Measurements from ENCODE around the gene EPN1. TPM values are rescaled to one million over a fixed set of nuclear protein-coding genes. Genes with fewer than 3 reads are reported as not detected.

The EPN1 gene
- total and polyA plus RNA-seq, 4 donors, result 18.6 to 117 (median 77.8) TPM

- no peak overlapping the region for H3K9ac ChIP-seq (ENCODE audit: low read depth in 1 of 2, low read length in 2 of 2)
- no peaks in the 10 kb centered on the region for H3K27me3 ChIP-seq (ENCODE audit: control insufficient read depth in 4 of 4, insufficient read depth in 4 of 4, low read length in 3 of 4)
- no peak for TF ChIP-seq YY1 (IDR thresholded peaks at IDR 0.05)
- no peak for TF ChIP-seq FOXA2 (IDR thresholded peaks at IDR 0.05)
- TF ChIP-seq REST (IDR thresholded peaks at IDR 0.05), result no peak
- no peak for TF ChIP-seq TAF1 (conservative IDR thresholded peaks at IDR 0.05)
- no peak for TF ChIP-seq NR2F2 (IDR thresholded peaks at IDR 0.05)
- TF ChIP-seq MAX (IDR thresholded peaks at IDR 0.05), result no peak
- no peak for TF ChIP-seq GABPA (IDR thresholded peaks at IDR 0.05 in 1 of 2, conservative IDR thresholded peaks at IDR 0.05 in 1 of 2)
- TF ChIP-seq RXRA (IDR thresholded peaks at IDR 0.05), result no peak
- no peak for TF ChIP-seq ZBTB33 (IDR thresholded peaks at IDR 0.05)
- no peak for TF ChIP-seq EGR1 (IDR thresholded peaks at IDR 0.05; ENCODE audit: low read depth in 2 of 2)
- no peak for TF ChIP-seq HNF4G (IDR thresholded peaks at IDR 0.05)
- TF ChIP-seq SP1 (IDR thresholded peaks at IDR 0.05), result no peak
- TF ChIP-seq, protein P1, sequence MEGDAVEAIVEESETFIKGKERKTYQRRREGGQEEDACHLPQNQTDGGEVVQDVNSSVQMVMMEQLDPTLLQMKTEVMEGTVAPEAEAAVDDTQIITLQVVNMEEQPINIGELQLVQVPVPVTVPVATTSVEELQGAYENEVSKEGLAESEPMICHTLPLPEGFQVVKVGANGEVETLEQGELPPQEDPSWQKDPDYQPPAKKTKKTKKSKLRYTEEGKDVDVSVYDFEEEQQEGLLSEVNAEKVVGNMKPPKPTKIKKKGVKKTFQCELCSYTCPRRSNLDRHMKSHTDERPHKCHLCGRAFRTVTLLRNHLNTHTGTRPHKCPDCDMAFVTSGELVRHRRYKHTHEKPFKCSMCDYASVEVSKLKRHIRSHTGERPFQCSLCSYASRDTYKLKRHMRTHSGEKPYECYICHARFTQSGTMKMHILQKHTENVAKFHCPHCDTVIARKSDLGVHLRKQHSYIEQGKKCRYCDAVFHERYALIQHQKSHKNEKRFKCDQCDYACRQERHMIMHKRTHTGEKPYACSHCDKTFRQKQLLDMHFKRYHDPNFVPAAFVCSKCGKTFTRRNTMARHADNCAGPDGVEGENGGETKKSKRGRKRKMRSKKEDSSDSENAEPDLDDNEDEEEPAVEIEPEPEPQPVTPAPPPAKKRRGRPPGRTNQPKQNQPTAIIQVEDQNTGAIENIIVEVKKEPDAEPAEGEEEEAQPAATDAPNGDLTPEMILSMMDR (IDR thresholded peaks at IDR 0.05; ENCODE audit: low read depth, low read length, missing input control), result no peak
- no peak for TF ChIP-seq FOXA1 (IDR thresholded peaks at IDR 0.05)
- no peaks in the 10 kb centered on the region for H3K36me3 ChIP-seq (ENCODE audit: control insufficient read depth in 4 of 4, insufficient read depth in 3 of 4, low read depth in 1 of 4, low read length in 3 of 4)
- H3K27ac ChIP-seq (ENCODE audit: low read depth in 1 of 2, low read length in 2 of 2), result no peak overlapping the region
- H3K4me1 ChIP-seq (ENCODE audit: control insufficient read depth in 4 of 4, insufficient read depth in 4 of 4, low read length in 3 of 4), result peaks cover 12 to 34% (median 27%) of the 10 kb centered on the region in 4 donors
- 94% methylated on average over 18 of the region's 18 CpGs for WGBS
- H3K4me3 ChIP-seq (ENCODE audit: low read depth in 1 of 3, low read length in 3 of 3), result no peak overlapping the region
- DNase-seq (ENCODE audit: low spot score), result no peak
- no peaks in the 10 kb centered on the region for H3K9me3 ChIP-seq (ENCODE audit: control insufficient read depth in 4 of 4, low read length in 3 of 4)
Measured at GRCh38 chr19:55651236-55651635, 23.8 kb upstream of the EPN1 start.

DNA sequence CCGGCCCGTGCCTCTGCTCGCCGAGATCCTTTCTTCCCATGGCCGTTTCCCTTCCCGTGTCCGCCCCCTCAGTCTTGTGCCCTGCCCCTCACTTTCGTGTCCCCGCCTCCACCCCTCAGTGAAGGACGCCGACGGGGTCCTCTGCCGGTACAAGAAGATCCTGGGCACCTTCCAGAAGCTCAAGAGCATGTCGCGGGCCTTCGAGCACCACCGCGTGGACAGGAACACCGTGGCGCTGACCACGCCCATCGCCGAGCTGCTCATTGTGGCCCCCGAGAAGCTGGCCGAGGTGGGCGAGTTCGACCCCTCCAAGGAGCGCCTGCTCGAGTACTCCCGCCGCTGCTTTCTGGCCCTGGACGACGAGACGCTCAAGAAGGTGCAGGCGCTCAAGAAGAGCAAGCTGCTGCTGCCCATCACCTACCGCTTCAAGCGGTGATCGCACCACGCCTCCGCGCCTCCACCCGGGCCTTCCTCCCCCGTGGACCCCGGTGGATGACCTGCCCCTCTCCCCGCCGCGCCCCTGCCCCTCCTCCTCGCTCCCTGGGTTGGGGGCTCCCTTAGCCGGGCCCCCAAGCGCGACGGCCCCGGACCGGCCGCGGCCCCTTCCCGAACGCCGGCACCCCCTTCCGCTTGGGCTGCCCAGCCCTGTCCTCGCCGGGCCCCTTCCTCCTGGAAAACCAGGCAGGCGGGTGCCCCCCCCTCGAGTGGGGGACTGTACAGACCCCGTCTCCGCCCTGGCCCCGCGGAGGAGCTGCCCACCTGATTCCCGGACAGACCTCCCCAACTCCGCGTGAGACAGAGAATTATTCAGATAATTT is 22.5 kb upstream of the EPN1 start:
- 90% methylated on average over 71 of the region's 71 CpGs for WGBS
- Histone ChIP-seq H3K9me3 (ENCODE audit: control insufficient read depth in 4 of 4, low read length in 3 of 4) (no peaks in the 10 kb centered on the region), H3K9ac (ENCODE audit: low read depth in 1 of 2, low read length in 2 of 2) (no peak overlapping the region), H3K4me1 (ENCODE audit: control insufficient read depth in 4 of 4, insufficient read depth in 4 of 4, low read length in 3 of 4) (peaks cover 14 to 38% (median 33%) of the 10 kb centered on the region in 4 donors), H3K27ac (ENCODE audit: low read depth in 1 of 2, low read length in 2 of 2) (no peak overlapping the region), H3K4me3 (ENCODE audit: low read depth in 1 of 3, low read length in 3 of 3) (no peak overlapping the region), H3K27me3 (ENCODE audit: control insufficient read depth in 4 of 4, insufficient read depth in 4 of 4, low read length in 3 of 4) (no peaks in the 10 kb centered on the region), H3K36me3 (ENCODE audit: control insufficient read depth in 4 of 4, insufficient read depth in 3 of 4, low read depth in 1 of 4, low read length in 3 of 4) (no peaks in the 10 kb centered on the region)
- DNase-seq (ENCODE audit: low spot score), result no peak
- TF ChIP-seq, protein P1 (IDR thresholded peaks at IDR 0.05; ENCODE audit: low read depth, low read length, missing input control), result no peak

All from liver (tissue), 9 donors.